Thyroid gland (tissue), 4 donors: ENCODE results near the gene HSPH1. TPM values are rescaled to one million over a fixed set of nuclear protein-coding genes. Genes with fewer than 3 reads are reported as not detected.

Experiments
- DNase-seq, 2 donors: peaks; one replicate each; pipeline ENCODE4 v3.0.0-alpha.2; 2019
- H3K27ac ChIP-seq, 3 donors: fragments of 200-600 bp; sonication (generic); 1 replicate in 2 of 3; 2 replicates in 1 of 3; pipeline ENCODE4 v1.5.1; 2016 to 2019; ENCODE audit warnings: mild to moderate bottlenecking in 1 of 3, moderate library complexity in 1 of 3
- H3K27me3 ChIP-seq: fragments of 200-600 bp; sonication (generic); one replicate; pipeline ENCODE4 v1.5.1; 2019
- H3K36me3 ChIP-seq, 2 donors: fragments of 200-600 bp; sonication (generic); one replicate each; pipeline ENCODE4 v1.5.1; 2016 to 2019
- H3K4me1 ChIP-seq, 2 donors: fragments of 200-600 bp; sonication (generic); one replicate each; pipeline ENCODE4 v1.5.1; 2017 to 2019
- H3K4me3 ChIP-seq, 3 donors: fragments of 200-600 bp; sonication (generic); replicated peaks in 1 of 3; 1 replicate in 2 of 3; 2 replicates in 1 of 3; pipeline ENCODE4 v1.5.1; 2016; ENCODE audit warnings: mild to moderate bottlenecking in 1 of 3
- H3K9me3 ChIP-seq: fragments of 200-600 bp; sonication (generic); one replicate; pipeline ENCODE4 v1.5.1; 2017
- POLR2A ChIP-seq, 2 donors: fragments of 450-650 bp; IDR thresholded peaks; one replicate each; pipeline ENCODE4 v1.6.1; 2017; ENCODE audit warnings: antibody characterized with exemption in 2 of 2, mild to moderate bottlenecking in 2 of 2, moderate library complexity in 1 of 2
- WGBS, 2 donors: methylation state at CpG; one replicate each; pipeline ENCODE4 v1.1.5; 2017; 5-methylcytosine and 5-hydroxymethylcytosine counted together
- intact Hi-C: fragments of 100-400 bp; cut with DNase I; formaldehyde crosslinking; loops from one replicate; pipeline ENCODE4 v1.15.1; 2023
- total RNA-seq, 4 donors: library from RNA; depleted of rRNA; stranded (reverse); fragments of >200 nt; gene quantifications; one replicate each; pipeline ENCODE4 v1.2.3, GENCODE V29; 2016
- TF ChIP-seq, protein P1 (sequence below), 6 experiments: fragments of 200-600 bp in 3 of 6; fragments of 450-650 bp in 3 of 6; sonication (generic) in 3 of 6; IDR thresholded peaks; one replicate each; pipeline ENCODE4 v1.5.1; 2016 to 2019; ENCODE audit warnings: antibody characterized with exemption in 6 of 6, mild to moderate bottlenecking in 2 of 6, inconsistent platforms in 1 of 6, moderate library complexity in 1 of 6

Gene HSPH1
- total RNA-seq, 4 donors from 2014 or later = 38.3 to 56.3 (median 48.7) TPM

DNA sequence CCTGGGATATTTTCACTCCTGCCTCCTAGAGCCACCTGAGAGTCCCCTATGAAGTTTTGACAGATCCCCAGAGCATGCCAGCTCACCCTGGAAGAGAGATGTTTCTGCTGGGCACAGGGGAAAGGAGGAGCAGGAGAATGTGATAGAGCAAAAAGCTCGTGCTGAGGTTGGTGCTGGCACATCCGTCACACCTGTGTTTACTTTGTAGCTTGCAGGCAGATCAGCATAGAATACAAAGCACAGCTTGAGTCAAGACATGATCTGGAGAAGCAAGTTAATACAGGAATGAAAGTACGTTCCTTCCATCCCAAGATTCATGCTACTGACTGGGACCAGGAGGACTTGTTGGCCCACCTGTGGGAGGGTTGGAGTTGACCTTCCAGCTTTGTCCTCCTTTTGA lies 46.1 kb downstream of the HSPH1 start:
- no peaks in the 10 kb centered on the region for H3K36me3 ChIP-seq
- H3K4me1 ChIP-seq = no peaks in the 10 kb centered on the region
- H3K27ac ChIP-seq = no peak overlapping the region
- H3K9me3 ChIP-seq = no peaks in the 10 kb centered on the region
- no peak for DNase-seq
- 66 to 78% methylated on average over 3 of the region's 3 CpGs for WGBS, 2 donors
- TF ChIP-seq POLR2A (IDR thresholded peaks at IDR 0.05) = no peak
- TF ChIP-seq, protein P1, sequence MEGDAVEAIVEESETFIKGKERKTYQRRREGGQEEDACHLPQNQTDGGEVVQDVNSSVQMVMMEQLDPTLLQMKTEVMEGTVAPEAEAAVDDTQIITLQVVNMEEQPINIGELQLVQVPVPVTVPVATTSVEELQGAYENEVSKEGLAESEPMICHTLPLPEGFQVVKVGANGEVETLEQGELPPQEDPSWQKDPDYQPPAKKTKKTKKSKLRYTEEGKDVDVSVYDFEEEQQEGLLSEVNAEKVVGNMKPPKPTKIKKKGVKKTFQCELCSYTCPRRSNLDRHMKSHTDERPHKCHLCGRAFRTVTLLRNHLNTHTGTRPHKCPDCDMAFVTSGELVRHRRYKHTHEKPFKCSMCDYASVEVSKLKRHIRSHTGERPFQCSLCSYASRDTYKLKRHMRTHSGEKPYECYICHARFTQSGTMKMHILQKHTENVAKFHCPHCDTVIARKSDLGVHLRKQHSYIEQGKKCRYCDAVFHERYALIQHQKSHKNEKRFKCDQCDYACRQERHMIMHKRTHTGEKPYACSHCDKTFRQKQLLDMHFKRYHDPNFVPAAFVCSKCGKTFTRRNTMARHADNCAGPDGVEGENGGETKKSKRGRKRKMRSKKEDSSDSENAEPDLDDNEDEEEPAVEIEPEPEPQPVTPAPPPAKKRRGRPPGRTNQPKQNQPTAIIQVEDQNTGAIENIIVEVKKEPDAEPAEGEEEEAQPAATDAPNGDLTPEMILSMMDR (IDR thresholded peaks at IDR 0.05) = no peak
- H3K27me3 ChIP-seq = no peaks in the 10 kb centered on the region
- intact Hi-C loops = no loop called here
- H3K4me3 ChIP-seq = no peak overlapping the region

DNA sequence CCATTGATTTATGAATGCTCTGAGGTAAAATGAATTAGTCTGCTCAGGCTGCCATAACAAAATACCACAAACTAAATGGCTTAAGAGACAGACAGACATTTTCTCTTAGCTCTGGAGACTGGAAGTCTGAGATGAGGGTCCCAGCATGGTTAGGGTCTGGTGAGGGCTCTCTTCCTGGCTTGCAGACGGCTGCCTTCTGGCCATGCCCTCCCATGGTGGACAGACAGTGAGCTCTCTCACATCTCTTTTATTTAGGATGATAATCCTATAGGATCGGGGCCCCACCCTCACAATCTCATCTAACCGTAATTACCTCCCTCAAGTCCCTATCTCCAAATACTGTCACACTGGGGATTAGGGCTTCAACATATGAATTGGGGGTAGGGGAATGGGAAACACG lies 47.1 kb downstream of the HSPH1 start:
- WGBS, 2 donors = 82 to 89% methylated on average over 4 of the region's 4 CpGs
- intact Hi-C loops = no loop called here
- H3K27me3 ChIP-seq = no peaks in the 10 kb centered on the region

DNA sequence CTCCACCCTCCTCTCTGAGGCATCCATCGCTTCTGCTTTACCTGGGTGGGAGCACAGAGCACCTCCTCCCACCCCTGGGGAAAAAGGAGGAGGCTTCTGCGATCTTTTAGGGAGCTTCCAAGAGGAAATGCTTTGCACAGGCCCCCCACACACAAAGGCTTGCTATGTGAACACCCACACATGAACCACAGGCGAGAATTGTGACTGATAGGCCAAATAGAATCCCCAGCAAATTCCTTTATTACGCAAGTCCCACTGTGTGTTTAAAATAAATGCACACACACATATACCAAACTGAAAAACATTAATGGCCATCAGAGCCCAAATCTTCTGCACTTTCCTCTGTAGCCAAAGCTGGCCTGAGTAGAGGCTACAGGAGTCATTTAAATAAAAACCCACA lies 50.6 kb downstream of the HSPH1 start:
- WGBS, 2 donors = 84 to 95% methylated on average over 3 to 4 of the region's 4 CpGs
- no peak for DNase-seq
- H3K9me3 ChIP-seq = no peaks in the 10 kb centered on the region

More for the DNA sequence above, 47.1 kb downstream of the HSPH1 start:
- TF ChIP-seq POLR2A (IDR thresholded peaks at IDR 0.05) = no peak
- TF ChIP-seq, protein P1 (IDR thresholded peaks at IDR 0.05) = no peak
- Histone ChIP-seq H3K27ac (no peak overlapping the region), H3K9me3 (no peaks in the 10 kb centered on the region), H3K4me3 (no peak overlapping the region), H3K4me1 (no peaks in the 10 kb centered on the region), H3K36me3 (no peaks in the 10 kb centered on the region)
- no peak for DNase-seq

DNA sequence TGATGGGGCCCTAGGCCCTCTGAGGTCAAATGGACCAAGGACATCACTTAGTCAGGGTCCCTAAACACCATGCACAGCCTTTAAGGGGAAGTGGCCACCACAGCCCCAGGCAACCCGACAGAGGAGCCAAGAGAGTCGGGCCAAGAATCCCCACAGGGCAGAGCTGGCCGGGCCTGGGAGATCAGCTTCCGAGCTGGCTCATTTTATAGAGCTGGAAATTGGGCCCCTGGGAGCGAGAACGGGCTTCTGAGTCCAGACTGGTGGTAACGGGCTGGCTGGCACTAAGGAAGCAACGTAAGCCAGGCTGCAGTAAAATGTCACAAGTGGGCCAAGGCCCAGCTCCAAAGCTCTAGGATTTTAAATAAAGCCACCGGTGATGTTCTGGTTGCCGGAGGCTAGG lies 51.1 kb downstream of the HSPH1 start:
- Histone ChIP-seq H3K27me3 (no peaks in the 10 kb centered on the region), H3K27ac (no peak overlapping the region), H3K9me3 (no peaks in the 10 kb centered on the region), H3K4me1 (no peaks in the 10 kb centered on the region), H3K36me3 (no peaks in the 10 kb centered on the region), H3K4me3 (no peak overlapping the region)
- intact Hi-C loops = no loop called here
- WGBS, 2 donors = 94% methylated on average over 8 to 10 of the region's 10 CpGs
- TF ChIP-seq POLR2A (IDR thresholded peaks at IDR 0.05) = no peak
- TF ChIP-seq, protein P1 (IDR thresholded peaks at IDR 0.05) = no peak
- DNase-seq = no peak

More for the DNA sequence above, 50.6 kb downstream of the HSPH1 start:
- Histone ChIP-seq H3K27me3 (no peaks in the 10 kb centered on the region), H3K36me3 (no peaks in the 10 kb centered on the region), H3K4me1 (no peaks in the 10 kb centered on the region), H3K4me3 (no peak overlapping the region), H3K27ac (no peak overlapping the region)
- TF ChIP-seq, protein P1 (IDR thresholded peaks at IDR 0.05) = no peak
- no peak for TF ChIP-seq POLR2A (IDR thresholded peaks at IDR 0.05)
- intact Hi-C loops = no loop called here

DNA sequence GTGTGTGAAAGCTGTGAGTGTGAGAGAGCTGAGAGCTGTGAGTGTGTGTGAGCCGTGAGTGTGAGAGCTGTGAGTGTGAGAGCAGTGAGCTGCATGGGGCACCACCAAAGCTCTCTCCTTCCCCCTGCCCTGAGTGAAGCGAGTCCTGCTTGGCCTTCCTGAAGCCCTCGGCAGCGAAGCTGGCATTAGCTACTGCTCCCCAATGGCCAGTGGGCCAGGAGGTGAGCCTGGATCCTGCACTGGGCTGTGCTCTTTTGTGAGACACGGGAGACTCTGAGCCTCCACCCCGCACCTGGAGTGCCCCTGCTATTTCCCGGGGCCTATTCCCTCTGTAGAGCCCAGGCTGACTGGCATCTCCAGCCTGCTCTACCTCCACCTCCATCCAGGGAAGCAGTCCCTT lies 51.5 kb downstream of the HSPH1 start:
- no peak for DNase-seq
- intact Hi-C loops = no loop called here

More for the DNA sequence above, 51.5 kb downstream of the HSPH1 start:
- TF ChIP-seq POLR2A (IDR thresholded peaks at IDR 0.05) = no peak
- TF ChIP-seq, protein P1 (IDR thresholded peaks at IDR 0.05) = no peak
- no peaks in the 10 kb centered on the region for H3K4me1 ChIP-seq
- H3K9me3 ChIP-seq = no peaks in the 10 kb centered on the region
- H3K4me3 ChIP-seq = no peak overlapping the region
- no peaks in the 10 kb centered on the region for H3K36me3 ChIP-seq
- 88 to 96% methylated on average over 6 to 7 of the region's 7 CpGs for WGBS, 2 donors
- H3K27ac ChIP-seq = no peak overlapping the region
- no peaks in the 10 kb centered on the region for H3K27me3 ChIP-seq
